Esophagus muscularis mucosa (tissue), 4 donors: ENCODE measurements around the gene UPF1.

ENCODE experiments used
- CTCF ChIP-seq, 3 experiments: fragments of 200-600 bp in 2 of 3; fragments of 450-650 bp in 1 of 3; sonication (generic) in 2 of 3; IDR thresholded peaks; one replicate each; pipeline ENCODE4 v1.5.1; 2017 to 2019; ENCODE audit warnings: antibody characterized with exemption in 3 of 3, mild to moderate bottlenecking in 2 of 3, moderate library complexity in 1 of 3
- EP300 ChIP-seq: sonication (generic); formaldehyde crosslinking; IDR thresholded peaks from one replicate; pipeline ENCODE4 v1.6.1; 2017; ENCODE audit warnings: antibody characterized with exemption
- POLR2A ChIP-seq: fragments of 450-650 bp; IDR thresholded peaks from one replicate; pipeline ENCODE4 v1.6.1; 2017; ENCODE audit warnings: antibody characterized with exemption, moderate library complexity, mild to moderate bottlenecking, low read depth
- POLR2AphosphoS5 ChIP-seq, 2 donors: sonication (generic); formaldehyde crosslinking; IDR thresholded peaks; one replicate each; pipeline ENCODE4 v1.6.1; 2017; ENCODE audit warnings: antibody characterized with exemption in 2 of 2

GRCh38 chr19:18905058-18905456, 73.3 kb downstream of the UPF1 start:
- TF ChIP-seq EP300 (no peak), CTCF (IDR thresholded peaks at IDR 0.05) (no peak), POLR2A (no peak), POLR2AphosphoS5 (IDR thresholded peaks at IDR 0.05) (no peak)
